ENCODE data around the gene ATRIP. TPM values are rescaled to one million over a fixed set of nuclear protein-coding genes. Genes with fewer than 3 reads are reported as not detected.

ATRIP gene
- total and polyA plus RNA-seq, 2 of the 8 experiments (the other 6 are each of a cell fraction or from before 2014, with no cell fraction given) = 18.5 to 20.2 TPM

DNA sequence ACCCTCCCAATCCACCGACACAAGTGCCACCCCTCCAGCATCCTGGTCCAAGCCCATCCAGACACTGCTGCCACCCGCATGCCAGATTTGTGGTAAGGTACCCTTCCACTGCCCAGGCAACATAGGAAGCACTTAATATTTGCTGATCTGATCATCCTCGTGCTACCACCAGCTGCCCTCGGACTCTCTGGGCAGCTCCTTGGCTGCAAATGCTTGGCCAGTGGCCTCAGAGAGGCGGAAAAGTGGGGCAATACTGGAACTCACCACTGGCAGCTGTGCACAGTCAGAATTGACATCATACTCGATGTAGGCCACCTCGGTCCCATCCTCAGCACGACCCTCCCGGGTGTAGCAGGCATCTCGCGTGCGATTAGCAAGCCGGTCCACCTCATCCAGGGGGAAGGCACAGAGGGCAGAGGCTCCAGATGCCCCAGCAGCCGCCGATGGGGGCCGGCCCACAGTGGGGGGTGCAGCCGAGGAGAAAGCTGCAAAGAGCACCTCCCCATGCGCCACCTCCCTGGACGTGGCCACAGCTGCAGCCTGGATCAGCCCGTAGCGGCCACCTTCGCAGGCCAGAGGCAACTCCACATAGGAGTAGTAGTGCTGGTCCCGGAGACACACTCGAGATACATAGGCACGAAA is 23.2 kb upstream of the ATRIP start:
- H2BK20ac ChIP-seq (ENCODE audit: low read length) = no peak overlapping the region
- TF ChIP-seq CBX8 (IDR thresholded peaks at IDR 0.05; ENCODE audit: borderline replicate concordance, low read depth, low read length) (no peak), MAFK (IDR thresholded peaks at IDR 0.05; ENCODE audit: low read depth, low read length) (no peak), CREB1 (IDR thresholded peaks at IDR 0.05) (no peak), FOSL1 (IDR thresholded peaks at IDR 0.05; ENCODE audit: insufficient read depth, low read depth, low read length) (no peak), RAD21 (IDR thresholded peaks at IDR 0.05 in 1 of 2, conservative IDR thresholded peaks at IDR 0.05 in 1 of 2; ENCODE audit: low read depth in 2 of 2, low read length in 2 of 2) (no peak), ATF2 (IDR thresholded peaks at IDR 0.05; ENCODE audit: low read length) (no peak), CBX5 (IDR thresholded peaks at IDR 0.05; ENCODE audit: low read depth, low read length) (no peak), POLR2A (IDR thresholded peaks at IDR 0.05; ENCODE audit: control extremely low read depth in 1 of 2, low read depth in 2 of 2, low read length in 2 of 2) (no peak), ZNF274 (IDR thresholded peaks at IDR 0.05; ENCODE audit: borderline replicate concordance, extremely low read depth, low read length) (no peak)
- H3K9ac ChIP-seq (replicated peaks in 1 of 4; ENCODE audit: extremely low read depth in 1 of 4, low read depth in 3 of 4, low read length in 3 of 4) = no peak overlapping the region
- H2BK120ac ChIP-seq (replicated peaks; ENCODE audit: low read depth, low read length) = no peak overlapping the region
- no peak overlapping the region for H2BK12ac ChIP-seq (ENCODE audit: low read depth, low read length)
- 92% methylated on average over 25 of the region's 25 CpGs; no CpG with 5 or more reads in 1 of the 2 experiments for WGBS, 2 experiments (ENCODE audit: extremely low coverage in 1 of 2, insufficient coverage in 1 of 2, insufficient read length in 1 of 2, insufficient replicate concordance in 2 of 2, low coverage in 1 of 2, low lambda C conversion rate in 2 of 2, missing lambda C conversion rate in 1 of 2)
- ChIA-PET POLR2A (ENCODE audit: partially characterized antibody) (interaction anchor here (0.7 to 31.5 kb wide), 10 partner anchors 12 to 182 kb away, joined by 3 to 650 read pairs (median 4); partner anchors contain the start of genes ATRIP, CCDC51 and TMA7), CTCF (ENCODE audit: partially characterized antibody) (interaction anchor here (0.7 to 6.9 kb wide), 16 partner anchors 7 to 229 kb away, joined by 3 to 95 read pairs (median 4); partner anchors contain the start of gene CCDC51)
- no peak overlapping the region for H4K91ac ChIP-seq (replicated peaks; ENCODE audit: insufficient read length, low read length)
- H2AFZ ChIP-seq (ENCODE audit: low read length) = no peak overlapping the region
- no peak overlapping the region for H3K4me2 ChIP-seq (ENCODE audit: insufficient read depth in 1 of 2, low read depth in 2 of 2, low read length in 2 of 2)
- H3K23me2 ChIP-seq (ENCODE audit: low read depth, low read length) = peaks cover 7% of the 10 kb centered on the region
- H3K4ac ChIP-seq (replicated peaks; ENCODE audit: insufficient read length, low read depth, low read length) = no peak overlapping the region
- H3K79me1 ChIP-seq (ENCODE audit: low read depth, low read length) = peaks cover 46% of the 10 kb centered on the region
- H3K4me1 ChIP-seq (replicated peaks in 1 of 4; ENCODE audit: control insufficient read depth in 3 of 4, insufficient read depth in 4 of 4, low read length in 3 of 4) = peaks cover 3 to 31% (median 12%) of the 10 kb centered on the region in 4 experiments
- DNase-seq (ENCODE audit: low read depth in 1 of 2, low spot score in 2 of 2) (no peak), FAIRE-seq (no peak)
- H3K4me3 ChIP-seq (ENCODE audit: extremely low read depth in 1 of 4, insufficient read depth in 2 of 4, low read depth in 3 of 4, low read length in 4 of 4) = no peak overlapping the region
- H3K23ac ChIP-seq (ENCODE audit: insufficient read length) = no peak overlapping the region
- H3K56ac ChIP-seq (replicated peaks; ENCODE audit: insufficient read length, low read depth, low read length) = no peak overlapping the region
- no peak overlapping the region for H2BK15ac ChIP-seq (ENCODE audit: low read length)
- no peak overlapping the region for H3K18ac ChIP-seq (ENCODE audit: extremely low read depth, low read length)
- no peak overlapping the region for H2BK5ac ChIP-seq (ENCODE audit: low read depth, low read length)
- H4K20me1 ChIP-seq (replicated peaks in 1 of 2; ENCODE audit: control insufficient read depth in 1 of 2, insufficient read depth in 2 of 2, low read length in 2 of 2) = peaks cover 28 to 51% of the 10 kb centered on the region in 2 experiments
- no peaks in the 10 kb centered on the region for H3K27me3 ChIP-seq (replicated peaks in 1 of 4; ENCODE audit: control insufficient read depth in 3 of 4, extremely low read depth in 1 of 4, insufficient read depth in 3 of 4, low read length in 3 of 4)
- H3K9me3 ChIP-seq (ENCODE audit: insufficient read depth in 2 of 2, low read depth in 1 of 2, low read length in 1 of 2) = no peaks in the 10 kb centered on the region
- peak overlapping the region; percentile 80 for H4K8ac ChIP-seq (ENCODE audit: extremely low read depth, insufficient read depth, low read length)
- H3K14ac ChIP-seq (ENCODE audit: insufficient read length) = no peak overlapping the region
- H3K27ac ChIP-seq (ENCODE audit: low read depth, low read length) = no peak overlapping the region
- no peak overlapping the region for H4K5ac ChIP-seq (ENCODE audit: insufficient read length, low read depth, low read length)
- peaks cover 17 to 27% (median 19%) of the 10 kb centered on the region in 4 experiments; a peak in 6 of 8 replicates for H3K36me3 ChIP-seq (ENCODE audit: control insufficient read depth in 2 of 4, insufficient read depth in 4 of 4, low read length in 3 of 4)
- peaks cover 32 to 65% of the 10 kb centered on the region in 2 experiments for H3K79me2 ChIP-seq (ENCODE audit: control insufficient read depth in 1 of 2, insufficient read depth in 2 of 2, low read length in 2 of 2)
- H2AK5ac ChIP-seq (ENCODE audit: low read depth, low read length) = no peak overlapping the region

All from H1 (cell line).